Measurements from ENCODE around the gene SLAMF7. TPM values are rescaled to one million over a fixed set of nuclear protein-coding genes. Genes with fewer than 3 reads are reported as not detected.

The SLAMF7 gene
- total RNA-seq, 1 donor from 2014 or later, result not detected

DNA sequence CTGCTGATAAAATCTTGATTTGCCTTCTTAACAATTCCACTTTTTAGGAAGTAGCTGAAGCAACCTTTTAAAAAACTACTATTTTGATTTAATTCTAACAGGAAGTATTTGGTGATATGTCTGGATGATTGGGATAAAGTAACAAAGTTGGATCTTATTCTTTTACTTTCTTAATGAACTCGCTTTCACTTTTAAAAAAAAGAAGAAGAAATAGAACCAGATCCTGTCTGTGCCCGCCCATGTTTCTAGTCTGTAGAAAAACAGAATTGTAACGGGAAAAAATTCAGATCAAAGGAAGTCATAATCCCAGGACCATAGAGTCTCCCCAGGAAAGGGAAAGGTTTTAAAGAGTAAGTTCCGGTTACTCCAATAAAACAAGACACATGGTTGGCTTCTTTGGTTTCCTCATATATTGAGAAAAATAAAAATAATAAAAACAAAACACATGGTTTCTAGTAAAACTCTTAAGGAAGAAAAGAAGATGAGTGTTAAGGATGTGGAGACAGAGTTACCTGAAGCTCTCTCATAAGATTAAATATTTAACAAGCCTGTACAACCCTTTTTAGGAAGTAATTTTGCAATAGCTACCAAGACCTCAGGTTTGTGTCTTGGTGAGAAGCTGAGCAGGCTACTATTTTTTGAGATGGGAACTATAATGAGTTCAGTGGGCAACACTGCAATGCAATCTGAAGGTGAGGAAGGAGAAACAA is 32.4 kb upstream of the SLAMF7 start:
- H3K27me3 ChIP-seq, result no peaks in the 10 kb centered on the region
- TF ChIP-seq, protein P1, sequence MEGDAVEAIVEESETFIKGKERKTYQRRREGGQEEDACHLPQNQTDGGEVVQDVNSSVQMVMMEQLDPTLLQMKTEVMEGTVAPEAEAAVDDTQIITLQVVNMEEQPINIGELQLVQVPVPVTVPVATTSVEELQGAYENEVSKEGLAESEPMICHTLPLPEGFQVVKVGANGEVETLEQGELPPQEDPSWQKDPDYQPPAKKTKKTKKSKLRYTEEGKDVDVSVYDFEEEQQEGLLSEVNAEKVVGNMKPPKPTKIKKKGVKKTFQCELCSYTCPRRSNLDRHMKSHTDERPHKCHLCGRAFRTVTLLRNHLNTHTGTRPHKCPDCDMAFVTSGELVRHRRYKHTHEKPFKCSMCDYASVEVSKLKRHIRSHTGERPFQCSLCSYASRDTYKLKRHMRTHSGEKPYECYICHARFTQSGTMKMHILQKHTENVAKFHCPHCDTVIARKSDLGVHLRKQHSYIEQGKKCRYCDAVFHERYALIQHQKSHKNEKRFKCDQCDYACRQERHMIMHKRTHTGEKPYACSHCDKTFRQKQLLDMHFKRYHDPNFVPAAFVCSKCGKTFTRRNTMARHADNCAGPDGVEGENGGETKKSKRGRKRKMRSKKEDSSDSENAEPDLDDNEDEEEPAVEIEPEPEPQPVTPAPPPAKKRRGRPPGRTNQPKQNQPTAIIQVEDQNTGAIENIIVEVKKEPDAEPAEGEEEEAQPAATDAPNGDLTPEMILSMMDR (IDR thresholded peaks at IDR 0.05), result no peak
- H3K27ac ChIP-seq, result no peak overlapping the region
- no peak overlapping the region for H3K4me3 ChIP-seq
- intact Hi-C loops (cut with DNase I), result no loop called here
- DNase-seq (ENCODE audit: low spot score in 2 of 2), result no peak
- H3K36me3 ChIP-seq, result no peaks in the 10 kb centered on the region
- no peaks in the 10 kb centered on the region for H3K9me3 ChIP-seq
- H3K4me1 ChIP-seq, result no peaks in the 10 kb centered on the region

GRCh38 chr1:160707236-160708064 is 31.6 kb upstream of the SLAMF7 start:
- no peaks in the 10 kb centered on the region for H3K9me3 ChIP-seq
- no peak overlapping the region for H3K27ac ChIP-seq
- TF ChIP-seq, protein P1 (IDR thresholded peaks at IDR 0.05), result no peak
- no peak for DNase-seq (ENCODE audit: low spot score in 2 of 2)
- no peaks in the 10 kb centered on the region for H3K4me1 ChIP-seq
- intact Hi-C loops (cut with DNase I), result no loop called here
- H3K36me3 ChIP-seq, result no peaks in the 10 kb centered on the region
- H3K4me3 ChIP-seq, result no peak overlapping the region
- H3K27me3 ChIP-seq, result no peaks in the 10 kb centered on the region

DNA sequence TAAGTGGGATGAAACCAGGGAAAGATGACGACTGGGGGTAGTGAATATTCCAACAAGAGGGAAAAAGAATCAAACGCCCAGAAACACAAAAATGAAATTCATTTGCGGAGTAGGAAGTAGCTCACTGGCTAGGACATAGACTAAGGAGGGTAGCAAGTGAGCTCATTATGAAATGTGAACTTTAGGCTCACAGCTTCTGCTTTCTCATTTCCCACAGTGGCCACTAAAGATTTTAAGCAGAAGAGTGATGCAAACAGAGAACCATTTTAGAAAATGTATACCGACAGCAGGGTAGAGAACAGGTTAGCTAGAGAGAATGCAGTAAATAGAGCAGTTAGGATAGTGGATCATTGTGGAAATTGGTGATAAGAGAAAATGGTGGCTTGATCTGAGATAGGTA is 30.9 kb upstream of the SLAMF7 start:
- H3K4me1 ChIP-seq, result no peaks in the 10 kb centered on the region
- H3K9me3 ChIP-seq, result no peaks in the 10 kb centered on the region
- TF ChIP-seq, protein P1 (IDR thresholded peaks at IDR 0.05), result no peak
- intact Hi-C loops (cut with DNase I), result no loop called here
- no peak overlapping the region for H3K4me3 ChIP-seq
- no peak overlapping the region for H3K27ac ChIP-seq
- no peak for DNase-seq (ENCODE audit: low spot score in 2 of 2)
- H3K27me3 ChIP-seq, result no peaks in the 10 kb centered on the region
- H3K36me3 ChIP-seq, result no peaks in the 10 kb centered on the region

- TF ChIP-seq, protein P1 (IDR thresholded peaks at IDR 0.05), result no peak
- no peaks in the 10 kb centered on the region for H3K27me3 ChIP-seq
- no peaks in the 10 kb centered on the region for H3K36me3 ChIP-seq
- no peak overlapping the region for H3K4me3 ChIP-seq
- no peak for DNase-seq (ENCODE audit: low spot score in 2 of 2)
- intact Hi-C loops (cut with DNase I), result no loop called here
- H3K4me1 ChIP-seq, result no peaks in the 10 kb centered on the region
- H3K9me3 ChIP-seq, result no peaks in the 10 kb centered on the region
- no peak overlapping the region for H3K27ac ChIP-seq
Observed at GRCh38 chr1:160708801-160709200, 30.2 kb upstream of the SLAMF7 start.

DNA sequence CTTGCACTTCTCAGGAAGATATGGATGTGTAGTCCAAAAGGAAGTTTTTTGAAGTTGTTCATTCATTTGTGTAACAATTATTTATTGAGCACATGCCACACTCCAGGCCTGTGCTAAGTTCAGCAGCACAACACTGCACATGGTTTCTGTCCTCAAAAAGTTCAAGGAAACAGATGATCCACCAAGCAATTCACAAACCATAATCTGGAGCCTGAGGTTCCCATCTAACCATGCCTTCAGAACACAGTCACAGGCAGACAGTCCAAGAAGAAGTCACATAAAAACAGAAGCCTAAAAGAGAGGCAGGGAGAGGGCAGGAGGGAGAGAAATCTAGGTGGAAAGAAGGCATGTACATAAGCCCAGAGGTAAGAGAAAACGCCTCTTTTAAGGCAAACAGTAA is 29.3 kb upstream of the SLAMF7 start:
- intact Hi-C loops (cut with DNase I), result no loop called here

More for the DNA sequence above, 29.3 kb upstream of the SLAMF7 start:
- Histone ChIP-seq H3K27me3 (no peaks in the 10 kb centered on the region), H3K27ac (no peak overlapping the region), H3K9me3 (no peaks in the 10 kb centered on the region), H3K4me3 (no peak overlapping the region), H3K4me1 (no peaks in the 10 kb centered on the region), H3K36me3 (no peaks in the 10 kb centered on the region)
- no peak for DNase-seq (ENCODE audit: low spot score in 2 of 2)
- TF ChIP-seq, protein P1 (IDR thresholded peaks at IDR 0.05), result no peak

All from ascending aorta (tissue), 2 donors.